Epithelial cell of prostate (primary cell): ENCODE data around the gene CEP295NL.
"Not testable (repeated sequence)": the region's sequence is repeated elsewhere in the genome, so short reads cannot be mapped to it uniquely, and the experiment has no call there.

Experiments used
- DNase-seq: peaks from one replicate; pipeline ENCODE4 v3.0.0-alpha.2; 2011; ENCODE audit warnings: low read depth, low spot score
- H3K27ac ChIP-seq: fragments of 450-650 bp; 2 replicates; pipeline ENCODE4 v1.5.1; 2017; ENCODE audit warnings: mild to moderate bottlenecking

Gene CEP295NL

DNA sequence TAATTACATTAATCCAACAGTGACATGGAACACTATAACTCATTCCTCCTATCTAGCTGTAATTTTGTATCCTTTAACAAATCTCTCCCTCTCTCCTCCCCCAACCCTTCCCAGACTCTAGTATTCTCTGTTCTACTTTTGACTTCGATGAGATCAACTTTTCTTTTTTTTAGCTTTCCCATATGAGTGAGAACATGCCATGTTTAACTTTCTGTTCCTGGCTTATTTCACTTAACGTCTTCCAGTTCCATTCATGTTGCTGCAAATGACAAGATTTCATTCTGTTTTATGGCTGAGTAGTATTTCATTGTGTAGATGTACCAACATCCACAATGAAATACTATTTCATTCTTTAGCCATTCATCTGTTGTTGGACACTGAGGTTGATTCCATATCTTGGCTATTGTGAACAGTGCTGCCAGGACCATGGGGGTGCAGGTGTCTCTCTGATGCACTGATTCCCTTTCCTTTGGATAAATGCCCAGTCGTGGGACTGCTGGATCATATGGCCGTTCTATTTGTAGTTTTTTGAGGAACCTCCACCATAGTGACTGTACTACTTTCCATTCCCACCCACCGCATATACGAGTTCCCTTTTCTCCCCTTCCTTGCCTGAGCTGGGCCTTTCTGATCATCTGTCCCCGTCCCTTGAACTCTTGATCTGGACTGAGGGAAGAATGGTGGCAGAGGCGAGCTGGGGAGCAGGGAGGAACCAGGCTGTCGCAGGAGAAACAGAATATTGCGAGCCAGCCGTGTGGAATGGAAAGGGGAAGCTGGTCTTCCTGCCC lies 7.7 kb upstream of the CEP295NL start:
- H3K27ac ChIP-seq, result no peak overlapping the region
- no peak for DNase-seq

- H3K27ac ChIP-seq, result no peak overlapping the region
These were observed 5.4 kb upstream of the CEP295NL start for GRCh38 chr17:78908426-78908825.

DNA sequence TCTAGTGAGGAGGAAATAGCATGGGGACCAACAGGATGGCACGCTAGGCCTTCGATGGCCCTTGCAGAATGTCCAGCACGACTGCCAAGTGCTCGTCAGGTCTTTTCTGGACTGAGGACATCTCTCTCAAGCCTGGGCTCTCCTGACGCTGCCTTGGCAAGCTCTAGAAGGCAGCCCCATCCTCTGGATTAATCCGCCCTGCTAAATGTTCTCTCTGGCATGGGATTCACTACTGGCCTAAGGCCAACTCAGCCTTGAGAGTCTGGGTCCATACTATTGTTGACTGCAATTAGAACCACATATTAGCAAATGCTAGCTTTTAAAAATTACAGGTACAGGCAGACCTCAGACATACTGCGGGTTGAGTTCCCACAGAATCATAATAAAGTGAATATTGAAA lies 2.5 kb upstream of the CEP295NL start:
- no peak for DNase-seq
- no peak overlapping the region for H3K27ac ChIP-seq

More at GRCh38 chr17:78908426-78908825, 5.4 kb upstream of the CEP295NL start:
- no peak for DNase-seq

DNA sequence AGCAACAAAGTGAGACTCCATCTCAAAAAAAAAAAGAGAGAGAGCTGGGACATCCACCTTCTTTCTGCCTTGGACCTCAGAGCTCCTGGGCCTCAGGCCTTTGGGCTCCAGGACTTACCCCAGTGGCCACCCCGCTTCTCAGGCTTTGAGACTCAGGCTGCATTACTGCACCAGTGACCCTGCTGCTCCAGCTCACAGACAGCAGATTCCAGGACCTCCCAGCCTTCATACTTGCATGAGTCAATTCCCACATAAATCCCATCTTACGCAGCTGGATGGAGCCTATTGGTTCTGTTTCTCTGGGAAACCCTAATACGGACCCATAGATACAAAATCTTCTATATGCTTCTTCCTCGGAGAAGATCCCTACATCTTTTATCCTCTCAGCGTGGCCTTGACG lies 2.1 kb upstream of the CEP295NL start:
- DNase-seq, result no peak
- H3K27ac ChIP-seq, result no peak overlapping the region

GRCh38 chr17:78904371-78904770 lies 1.4 kb upstream of the CEP295NL start:
- H3K27ac ChIP-seq, result no peak overlapping the region
- no peak for DNase-seq

GRCh38 chr17:78902231-78902630 lies 770 bp downstream of the CEP295NL start:
- H3K27ac ChIP-seq, DNase-seq: not testable (repeated sequence)

DNA sequence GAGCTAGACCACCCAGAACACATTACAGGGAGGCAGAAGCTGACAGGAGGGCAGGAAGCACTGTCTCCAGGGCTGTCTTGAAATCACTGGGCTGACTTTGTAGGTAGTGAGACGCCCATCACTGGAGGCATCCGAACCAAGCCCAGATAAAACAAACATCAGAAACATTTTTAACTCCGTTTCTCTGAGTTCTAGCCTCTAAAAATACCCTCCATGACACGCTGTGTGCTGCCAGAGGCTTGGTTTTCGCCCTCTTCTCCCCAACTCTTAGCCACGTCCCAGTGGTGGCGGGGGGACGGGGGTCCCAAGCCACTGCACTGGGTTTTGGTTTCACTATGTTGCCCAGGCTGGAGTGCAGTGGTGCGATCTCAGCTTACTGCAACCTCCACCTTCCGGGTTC lies 1.2 kb downstream of the CEP295NL start:
- H3K27ac ChIP-seq, result no peak overlapping the region

GRCh38 chr17:78900816-78901215 lies 2.2 kb downstream of the CEP295NL start:
- no peak overlapping the region for H3K27ac ChIP-seq

More for the DNA sequence above, 1.2 kb downstream of the CEP295NL start:
- no peak for DNase-seq

GRCh38 chr17:78899361-78900260 lies 3.4 kb downstream of the CEP295NL start:
- no peak for DNase-seq
- H3K27ac ChIP-seq, result no peak overlapping the region

More at GRCh38 chr17:78900816-78901215, 2.2 kb downstream of the CEP295NL start:
- DNase-seq, result no peak

DNA sequence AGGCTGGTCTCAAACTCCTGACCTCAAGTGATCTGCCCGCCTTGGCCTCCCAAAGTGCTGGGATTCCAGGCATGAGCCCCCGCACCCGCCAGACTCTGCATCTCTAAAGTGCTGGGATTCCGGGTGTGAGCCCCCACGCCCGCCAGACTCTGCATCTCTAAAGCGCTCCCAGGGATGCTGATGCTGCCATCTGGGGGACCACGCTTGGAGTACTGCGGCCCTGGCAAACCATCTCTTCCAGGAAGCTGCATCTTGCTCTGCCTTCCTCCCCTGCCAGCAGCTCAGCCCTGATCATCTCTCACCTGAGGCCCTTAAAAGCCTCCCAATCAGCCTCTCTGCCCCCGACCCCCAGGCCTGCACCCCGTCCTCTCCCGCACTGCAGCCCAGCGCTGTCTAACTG lies 4.1 kb downstream of the CEP295NL start:
- DNase-seq, result no peak
- H3K27ac ChIP-seq, result no peak overlapping the region

- DNase-seq, result no peak
- H3K27ac ChIP-seq, result no peak overlapping the region
These were observed 4.7 kb downstream of the CEP295NL start for GRCh38 chr17:78898075-78898836.

- DNase-seq, result no peak
- no peak overlapping the region for H3K27ac ChIP-seq
These were observed 5.3 kb downstream of the CEP295NL start for GRCh38 chr17:78897664-78898047.

- H3K27ac ChIP-seq, result no peak overlapping the region
These were observed 6.0 kb downstream of the CEP295NL start for GRCh38 chr17:78896834-78897663.

DNA sequence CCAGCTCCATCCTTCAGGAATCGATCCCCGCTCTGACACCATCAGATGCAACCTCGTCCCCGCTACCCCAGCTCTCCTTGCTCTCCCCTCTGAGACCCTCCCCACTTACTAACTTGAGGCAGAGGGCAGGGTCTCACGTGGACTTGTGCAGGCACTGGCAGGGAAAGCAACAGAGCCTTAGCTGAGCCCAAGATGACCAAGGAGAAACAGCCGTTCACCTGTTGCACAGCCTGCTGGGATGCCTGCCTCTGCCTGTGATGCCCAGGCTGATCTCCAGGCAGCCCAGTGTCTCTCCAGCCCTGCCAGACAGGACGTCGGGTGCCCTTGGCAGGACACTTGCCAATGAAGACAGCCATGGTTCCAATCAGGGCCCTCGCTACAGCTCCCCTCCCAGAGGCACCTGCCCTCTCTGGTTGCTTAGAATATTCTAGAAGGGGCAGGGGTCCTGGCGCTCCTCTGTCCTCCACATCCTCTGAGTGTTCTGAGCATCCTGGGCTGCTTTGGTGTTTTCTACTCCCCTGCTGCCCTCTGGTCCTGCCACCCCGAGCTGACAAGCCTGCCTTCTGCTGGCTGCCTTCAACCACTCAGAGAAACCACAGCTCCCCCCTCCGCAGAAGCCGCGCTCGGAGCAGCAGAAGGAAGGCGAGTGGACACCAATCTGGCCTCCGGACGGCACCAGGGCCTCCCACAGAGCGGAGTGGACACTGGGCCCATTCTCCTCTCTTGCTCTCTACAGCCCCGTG lies 6.7 kb downstream of the CEP295NL start:
- no peak overlapping the region for H3K27ac ChIP-seq

More at GRCh38 chr17:78896834-78897663, 6.0 kb downstream of the CEP295NL start:
- no peak for DNase-seq

DNA sequence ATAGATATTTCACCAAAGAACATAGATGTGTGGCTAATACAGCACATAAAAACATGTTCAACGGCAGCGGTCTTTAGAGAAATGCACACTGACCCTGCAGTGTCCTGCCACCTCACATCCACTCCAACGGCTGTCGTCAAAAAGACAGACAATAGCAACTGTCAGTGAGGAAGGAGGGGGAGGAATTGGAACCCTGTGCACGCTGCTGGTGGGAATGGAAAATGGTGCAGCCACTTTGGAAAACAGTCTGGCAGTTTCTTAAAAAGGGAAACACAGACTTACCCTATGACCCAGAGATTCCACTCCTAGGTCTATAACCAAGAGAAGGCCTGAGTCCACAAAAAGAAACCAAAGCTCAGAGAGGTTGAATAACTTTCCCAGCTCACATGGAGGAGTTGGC lies 7.7 kb downstream of the CEP295NL start:
- no peak for DNase-seq
- H3K27ac ChIP-seq, result no peak overlapping the region

More for the DNA sequence above, 6.7 kb downstream of the CEP295NL start:
- DNase-seq, result no peak

GRCh38 chr17:78893684-78894083 lies 9.3 kb downstream of the CEP295NL start:
- no peak overlapping the region for H3K27ac ChIP-seq
- no peak for DNase-seq

DNA sequence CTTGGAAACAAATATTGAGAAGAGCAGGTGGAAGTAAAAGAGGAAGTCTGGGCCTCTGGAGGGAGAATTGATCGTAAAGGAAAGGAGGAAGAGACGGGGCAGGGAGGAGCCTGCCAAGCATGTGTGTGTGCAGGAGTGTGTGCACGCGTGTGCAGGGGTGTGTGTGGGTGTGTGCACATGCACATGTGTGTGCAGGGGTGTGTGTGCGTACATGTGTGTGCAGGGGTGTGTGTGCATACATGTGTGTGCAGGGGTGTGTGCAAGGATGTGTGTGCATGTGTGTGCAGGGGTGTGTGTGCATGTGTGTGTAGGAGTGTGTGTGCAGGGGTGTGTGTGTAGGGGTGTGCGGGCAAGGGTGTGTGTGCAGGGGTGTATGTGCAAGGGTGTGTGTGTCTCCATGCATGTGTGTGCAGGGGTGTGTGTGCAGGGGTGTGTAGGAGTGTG lies 10.0 kb downstream of the CEP295NL start:
- no peak overlapping the region for H3K27ac ChIP-seq
- no peak for DNase-seq

DNA sequence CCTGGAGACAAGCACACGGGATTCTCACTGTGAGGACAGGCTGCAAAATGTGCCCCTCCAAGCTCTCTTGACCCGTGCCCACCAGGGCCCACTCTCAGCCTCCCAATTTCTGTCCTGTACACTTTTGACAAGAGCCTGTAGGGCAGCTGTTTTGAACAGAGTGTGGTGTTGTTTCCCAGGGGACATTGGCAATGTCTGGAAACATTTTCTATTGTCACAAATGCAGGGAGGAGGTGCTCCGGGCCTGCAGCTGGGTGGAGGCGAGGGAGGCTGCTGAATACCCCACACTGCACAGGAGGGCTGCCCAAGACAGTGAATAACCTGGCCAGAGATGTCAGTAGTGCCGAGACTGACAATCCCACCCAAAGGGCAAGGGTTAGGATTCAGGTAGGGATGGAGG lies 10.5 kb downstream of the CEP295NL start:
- DNase-seq, result no peak
- no peak overlapping the region for H3K27ac ChIP-seq

DNA sequence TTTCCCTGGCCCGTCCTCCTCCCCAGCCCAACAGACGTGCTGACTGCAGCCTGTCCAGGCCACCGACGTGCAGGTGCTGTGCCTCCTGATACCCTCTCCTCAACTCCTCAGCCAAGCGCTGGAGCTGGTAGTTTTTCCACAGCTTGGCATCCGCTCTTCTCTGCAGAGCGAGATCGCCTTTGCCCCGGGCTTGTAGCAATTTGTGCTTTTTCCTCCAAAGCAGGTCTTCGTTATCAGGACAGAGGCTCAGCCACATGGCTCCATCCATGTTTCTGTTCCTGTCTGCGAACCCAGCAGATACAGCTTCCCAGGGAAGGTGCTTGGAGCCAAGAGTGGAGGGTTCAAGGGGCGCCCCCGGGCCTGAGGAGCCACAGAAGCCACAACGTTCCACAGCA lies 10.9 kb downstream of the CEP295NL start:
- no peak overlapping the region for H3K27ac ChIP-seq
- no peak for DNase-seq
